ENCODE data around the gene CBLB. TPM values are rescaled to one million over a fixed set of nuclear protein-coding genes. Genes with fewer than 3 reads are reported as not detected.
"Not testable (repeated sequence)": the region's sequence is repeated elsewhere in the genome, so short reads cannot be mapped to it uniquely, and the experiment has no call there.

Gene CBLB
- polyA plus RNA-seq, 1 experiment: 24.7 TPM

DNA sequence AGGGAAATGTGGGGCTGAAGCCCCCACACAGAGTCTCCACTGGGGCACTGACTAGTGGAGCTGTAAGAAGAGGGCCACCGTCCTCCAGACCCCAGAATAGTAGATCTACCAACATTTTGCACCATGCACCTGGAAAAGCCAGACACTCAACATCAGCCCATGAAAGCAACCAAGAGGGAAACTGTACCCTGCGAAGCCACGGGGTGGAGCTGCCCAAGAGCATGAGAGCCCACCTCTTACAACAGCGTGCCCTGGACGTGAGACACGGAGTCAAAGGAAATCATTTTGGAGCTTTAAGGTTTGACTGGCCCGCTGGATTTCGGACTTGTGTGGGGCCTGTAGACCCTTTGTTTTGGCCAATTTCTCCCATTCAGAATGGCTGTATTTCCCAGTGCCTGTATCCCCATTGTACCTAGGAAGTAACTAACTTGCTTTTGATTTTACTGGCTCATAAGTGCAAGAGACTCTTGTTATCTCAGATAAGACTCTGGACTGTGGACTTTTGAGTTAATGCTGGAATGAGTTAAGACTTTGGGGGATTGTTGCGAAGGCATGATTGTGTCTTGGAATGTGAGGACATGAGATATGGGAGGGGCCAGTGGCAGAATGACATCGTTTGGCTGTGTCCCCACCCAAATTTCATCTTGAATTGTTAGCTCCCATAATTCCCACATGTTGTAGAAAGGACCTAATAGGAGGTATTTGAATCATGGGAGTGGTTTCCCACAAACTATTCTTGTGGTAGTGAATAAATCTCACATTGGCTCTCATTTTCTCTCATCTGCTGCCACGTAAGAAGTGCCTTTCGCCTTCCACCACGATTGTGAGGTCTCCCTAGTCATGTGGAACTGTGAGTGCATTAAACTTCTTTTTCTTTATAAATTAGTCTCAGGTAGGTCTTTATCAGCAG lies 105.8 kb downstream of the CBLB start:
- H3K27ac ChIP-seq (ENCODE audit: low read depth, low read length): no peak overlapping the region
- DNase-seq (ENCODE audit: low read depth, low spot score): no peak
- no peak overlapping the region for H3K4me3 ChIP-seq (ENCODE audit: low read depth, low read length)
- peaks cover 24% of the 10 kb centered on the region for H3K9me3 ChIP-seq (ENCODE audit: control insufficient read depth, insufficient read depth, low read length)
- ChIA-PET POLR2A (no interaction called here), CTCF (no interaction called here)
- TF ChIP-seq, protein P1, sequence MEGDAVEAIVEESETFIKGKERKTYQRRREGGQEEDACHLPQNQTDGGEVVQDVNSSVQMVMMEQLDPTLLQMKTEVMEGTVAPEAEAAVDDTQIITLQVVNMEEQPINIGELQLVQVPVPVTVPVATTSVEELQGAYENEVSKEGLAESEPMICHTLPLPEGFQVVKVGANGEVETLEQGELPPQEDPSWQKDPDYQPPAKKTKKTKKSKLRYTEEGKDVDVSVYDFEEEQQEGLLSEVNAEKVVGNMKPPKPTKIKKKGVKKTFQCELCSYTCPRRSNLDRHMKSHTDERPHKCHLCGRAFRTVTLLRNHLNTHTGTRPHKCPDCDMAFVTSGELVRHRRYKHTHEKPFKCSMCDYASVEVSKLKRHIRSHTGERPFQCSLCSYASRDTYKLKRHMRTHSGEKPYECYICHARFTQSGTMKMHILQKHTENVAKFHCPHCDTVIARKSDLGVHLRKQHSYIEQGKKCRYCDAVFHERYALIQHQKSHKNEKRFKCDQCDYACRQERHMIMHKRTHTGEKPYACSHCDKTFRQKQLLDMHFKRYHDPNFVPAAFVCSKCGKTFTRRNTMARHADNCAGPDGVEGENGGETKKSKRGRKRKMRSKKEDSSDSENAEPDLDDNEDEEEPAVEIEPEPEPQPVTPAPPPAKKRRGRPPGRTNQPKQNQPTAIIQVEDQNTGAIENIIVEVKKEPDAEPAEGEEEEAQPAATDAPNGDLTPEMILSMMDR (IDR thresholded peaks at IDR 0.05; ENCODE audit: low read depth, low read length): no peak
- H3K27me3 ChIP-seq (ENCODE audit: control insufficient read depth, insufficient read depth, low read length): no peaks in the 10 kb centered on the region

DNA sequence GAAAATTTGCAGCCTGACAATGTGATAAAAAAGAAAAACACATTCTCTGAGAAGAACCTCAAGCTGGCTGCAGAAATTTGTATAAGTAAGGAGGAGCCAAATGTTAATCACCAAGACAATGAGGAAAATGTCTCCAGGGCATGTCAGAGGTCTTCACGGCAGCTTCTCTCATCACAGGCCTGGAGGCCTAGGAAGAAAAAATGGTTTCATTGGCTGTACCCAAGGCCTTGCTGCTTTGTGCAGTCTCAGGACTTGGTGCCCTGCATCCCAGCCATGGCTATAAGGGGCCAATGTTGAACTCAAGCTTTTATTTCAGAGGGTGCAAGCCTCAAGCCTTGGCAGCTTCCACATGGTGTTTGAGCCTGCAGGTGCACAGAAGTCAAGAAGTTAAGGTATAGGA lies 106.6 kb downstream of the CBLB start:
- CTCF ChIA-PET; H3K27ac ChIP-seq (ENCODE audit: low read depth, low read length); POLR2A ChIA-PET; DNase-seq (ENCODE audit: low read depth, low spot score); H3K27me3 ChIP-seq (ENCODE audit: control insufficient read depth, insufficient read depth, low read length); H3K4me3 ChIP-seq (ENCODE audit: low read depth, low read length): not testable (repeated sequence)
- peaks cover 24% of the 10 kb centered on the region for H3K9me3 ChIP-seq (ENCODE audit: control insufficient read depth, insufficient read depth, low read length)

DNA sequence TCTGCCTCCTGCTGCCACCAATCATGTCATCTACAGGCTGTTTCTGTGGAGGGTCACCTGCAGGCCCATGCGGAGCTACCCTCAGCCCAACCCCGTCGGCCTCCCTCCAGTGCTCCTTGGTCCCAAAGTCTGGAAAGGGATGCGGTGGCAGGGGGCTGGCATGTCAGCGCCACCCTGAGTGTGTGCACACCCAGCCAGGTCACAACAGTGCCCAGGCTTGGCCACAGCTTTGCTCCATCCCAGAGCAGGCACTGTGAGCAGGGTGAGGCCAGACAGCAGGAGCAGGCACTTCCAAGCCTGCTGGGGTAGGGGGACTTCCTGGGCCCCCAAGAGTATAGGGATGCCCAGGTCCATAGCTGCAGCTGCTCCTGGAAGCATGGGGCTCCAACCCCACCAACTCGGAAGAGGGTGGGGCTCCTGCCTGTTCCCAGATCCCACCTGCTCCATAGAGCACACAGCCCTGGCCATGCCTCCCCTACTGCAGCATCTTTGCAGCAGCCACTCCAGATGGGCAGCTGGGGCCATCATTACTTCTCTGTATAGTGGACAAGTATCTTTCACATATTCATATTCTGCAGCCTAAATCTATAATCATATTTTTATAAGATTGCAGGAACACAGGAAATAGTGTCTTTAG lies 109.3 kb downstream of the CBLB start:
- CTCF ChIA-PET: no interaction called here
- Histone ChIP-seq H3K9me3 (ENCODE audit: control insufficient read depth, insufficient read depth, low read length) (peaks cover 24% of the 10 kb centered on the region), H3K4me3 (ENCODE audit: low read depth, low read length) (no peak overlapping the region), H3K27ac (ENCODE audit: low read depth, low read length) (no peak overlapping the region), H3K27me3 (ENCODE audit: control insufficient read depth, insufficient read depth, low read length) (no peaks in the 10 kb centered on the region)
- no peak for DNase-seq (ENCODE audit: low read depth, low spot score)
- TF ChIP-seq, protein P1 (IDR thresholded peaks at IDR 0.05; ENCODE audit: low read depth, low read length): no peak
- POLR2A ChIA-PET: no interaction called here

DNA sequence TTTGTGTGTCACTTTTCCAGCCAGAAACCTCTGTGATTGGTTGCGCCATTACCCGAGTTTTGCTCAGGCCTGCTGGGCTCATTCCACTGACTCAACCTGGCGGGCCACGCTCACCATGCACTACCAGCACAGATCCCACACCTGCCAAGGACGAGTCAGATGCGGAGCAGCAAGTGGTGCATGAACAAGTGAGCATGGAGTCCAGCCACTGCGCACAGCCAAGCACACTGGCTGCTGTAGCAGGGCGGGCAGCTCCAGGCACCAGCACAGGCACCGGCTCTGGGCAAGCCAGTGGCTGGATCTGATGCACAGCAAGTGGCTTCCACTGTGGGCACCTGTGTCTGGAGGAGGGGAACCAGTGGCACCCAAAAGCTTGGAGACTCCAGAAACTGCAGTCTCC lies 110.4 kb downstream of the CBLB start:
- ChIA-PET CTCF (no interaction called here), POLR2A (no interaction called here)
- DNase-seq (ENCODE audit: low read depth, low spot score): no peak
- Histone ChIP-seq H3K27ac (ENCODE audit: low read depth, low read length) (no peak overlapping the region), H3K4me3 (ENCODE audit: low read depth, low read length) (no peak overlapping the region), H3K9me3 (ENCODE audit: control insufficient read depth, insufficient read depth, low read length) (peaks cover 24% of the 10 kb centered on the region), H3K27me3 (ENCODE audit: control insufficient read depth, insufficient read depth, low read length) (no peaks in the 10 kb centered on the region)
- TF ChIP-seq, protein P1 (IDR thresholded peaks at IDR 0.05; ENCODE audit: low read depth, low read length): no peak

DNA sequence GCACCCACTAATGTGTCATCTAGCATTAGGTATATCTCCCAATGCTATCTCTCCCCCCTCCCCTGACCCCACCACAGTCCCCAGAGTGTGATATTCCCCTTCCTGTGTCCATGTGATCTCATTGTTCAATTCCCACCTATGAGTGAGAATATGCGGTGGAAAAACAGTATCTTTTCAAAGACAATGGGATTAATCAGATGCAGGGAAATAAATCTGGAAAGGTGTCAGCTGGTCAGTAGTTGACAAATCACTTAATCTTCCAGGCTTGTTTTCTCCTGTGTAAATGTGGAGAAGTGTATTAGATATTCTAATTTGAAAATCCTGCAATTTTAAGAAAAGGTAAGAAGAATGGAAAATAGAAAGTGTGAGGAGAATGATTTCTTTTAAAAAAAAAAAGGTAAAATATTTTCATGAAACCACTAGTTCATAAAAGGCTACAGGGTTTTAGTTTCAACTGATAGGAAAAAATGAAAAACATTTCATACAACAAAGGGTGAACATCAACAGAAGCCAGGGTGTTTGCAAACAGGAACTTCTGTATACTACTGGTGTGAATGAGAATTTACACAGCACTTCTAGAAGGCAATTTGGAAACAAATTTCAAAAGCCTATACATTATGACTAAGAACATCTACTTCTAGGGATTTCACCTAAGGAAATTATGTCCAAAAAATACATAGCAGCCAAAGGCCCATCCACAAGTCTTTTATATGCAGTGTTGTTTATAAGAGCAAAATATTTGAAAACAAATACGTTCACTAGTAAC lies 113.5 kb downstream of the CBLB start:
- POLR2A ChIA-PET: no interaction called here

More for the DNA sequence above, 113.5 kb downstream of the CBLB start:
- CTCF ChIA-PET: no interaction called here
- no peak for DNase-seq (ENCODE audit: low read depth, low spot score)
- Histone ChIP-seq H3K9me3 (ENCODE audit: control insufficient read depth, insufficient read depth, low read length) (peaks cover 15% of the 10 kb centered on the region), H3K27ac (ENCODE audit: low read depth, low read length) (no peak overlapping the region), H3K27me3 (ENCODE audit: control insufficient read depth, insufficient read depth, low read length) (no peaks in the 10 kb centered on the region), H3K4me3 (ENCODE audit: low read depth, low read length) (no peak overlapping the region)
- TF ChIP-seq, protein P1 (IDR thresholded peaks at IDR 0.05; ENCODE audit: low read depth, low read length): no peak

Data from AG04450 (cell line).